ENCODE data around the gene CELSR1.

The CELSR1 gene

GRCh38 chr22:46436595-46437175 lies 100.7 kb downstream of the CELSR1 start:
- Histone ChIP-seq H3K4me2 (ENCODE audit: low read length) (no peak overlapping the region), H3K9me3 (ENCODE audit: insufficient read depth, low read depth, low read length) (no peaks in the 10 kb centered on the region), H3K4me1 (ENCODE audit: control insufficient read depth in 1 of 2, insufficient read depth in 2 of 2, low read length in 2 of 2) (no peaks in the 10 kb centered on the region), H3K79me2 (ENCODE audit: control insufficient read depth, insufficient read depth, low read length, poor library complexity) (no peaks in the 10 kb centered on the region), H4K8ac (ENCODE audit: low read depth, low read length) (no peak overlapping the region), H2BK5ac (ENCODE audit: low read depth, low read length, poor library complexity) (no peak overlapping the region), H3K9ac (ENCODE audit: low read length) (no peak overlapping the region), H4K91ac (ENCODE audit: low read depth, low read length) (no peak overlapping the region), H3K4ac (ENCODE audit: low read depth, low read length) (no peak overlapping the region), H3K79me1 (ENCODE audit: low read length) (no peaks in the 10 kb centered on the region), H3K23ac (ENCODE audit: low read length) (no peak overlapping the region), H3K4me3 (ENCODE audit: low read depth, low read length) (no peak overlapping the region), H2BK120ac (ENCODE audit: insufficient read depth, low read length, poor library complexity) (no peak overlapping the region), H3K36me3 (ENCODE audit: control insufficient read depth in 1 of 2, insufficient read depth in 2 of 2, low read length in 2 of 2) (peaks cover 5 to 6% of the 10 kb centered on the region in 2 experiments), H2AK5ac (ENCODE audit: low read length) (no peak overlapping the region), H3K18ac (ENCODE audit: low read length) (no peak overlapping the region), H4K12ac (ENCODE audit: low read depth, low read length) (no peak overlapping the region), H3K27me3 (ENCODE audit: insufficient read depth, low read length) (no peaks in the 10 kb centered on the region), H2AFZ (ENCODE audit: insufficient read depth, low read length, poor library complexity) (no peak overlapping the region), H3K14ac (ENCODE audit: low read length) (no peak overlapping the region), H2BK12ac (ENCODE audit: low read length) (no peak overlapping the region), H3K27ac (ENCODE audit: low read depth, low read length) (no peak overlapping the region)
- DNase-seq: no peak
- no CpG with 5 or more reads among the region's 8 CpGs for WGBS (ENCODE audit: extremely low coverage, insufficient coverage, insufficient read length)

- no peak overlapping the region for H3K27ac ChIP-seq (ENCODE audit: low read depth, low read length)
- no peaks in the 10 kb centered on the region for H3K27me3 ChIP-seq (ENCODE audit: insufficient read depth, low read length)
- no peak overlapping the region for H2AFZ ChIP-seq (ENCODE audit: insufficient read depth, low read length, poor library complexity)
- H2AK5ac ChIP-seq (ENCODE audit: low read length): no peak overlapping the region
- H3K4me3 ChIP-seq (ENCODE audit: low read depth, low read length): no peak overlapping the region
- H4K8ac ChIP-seq (ENCODE audit: low read depth, low read length): no peak overlapping the region
- peaks cover 2% of the 10 kb centered on the region in 2 experiments for H3K4me1 ChIP-seq (ENCODE audit: control insufficient read depth in 1 of 2, insufficient read depth in 2 of 2, low read length in 2 of 2)
- no peak overlapping the region for H3K23ac ChIP-seq (ENCODE audit: low read length)
- H3K14ac ChIP-seq (ENCODE audit: low read length): no peak overlapping the region
- no peak overlapping the region for H2BK5ac ChIP-seq (ENCODE audit: low read depth, low read length, poor library complexity)
- peaks cover 6 to 8% of the 10 kb centered on the region in 2 experiments for H3K36me3 ChIP-seq (ENCODE audit: control insufficient read depth in 1 of 2, insufficient read depth in 2 of 2, low read length in 2 of 2)
- H3K4me2 ChIP-seq (ENCODE audit: low read length): no peak overlapping the region
- no peak for DNase-seq
- H3K9me3 ChIP-seq (ENCODE audit: insufficient read depth, low read depth, low read length): peaks cover under 1% of the 10 kb centered on the region
- H3K18ac ChIP-seq (ENCODE audit: low read length): no peak overlapping the region
- H3K79me1 ChIP-seq (ENCODE audit: low read length): no peaks in the 10 kb centered on the region
- no peak overlapping the region for H4K12ac ChIP-seq (ENCODE audit: low read depth, low read length)
- no peaks in the 10 kb centered on the region for H3K79me2 ChIP-seq (ENCODE audit: control insufficient read depth, insufficient read depth, low read length, poor library complexity)
- H3K4ac ChIP-seq (ENCODE audit: low read depth, low read length): no peak overlapping the region
- no peak overlapping the region for H3K9ac ChIP-seq (ENCODE audit: low read length)
- no peak overlapping the region for H2BK120ac ChIP-seq (ENCODE audit: insufficient read depth, low read length, poor library complexity)
- no peak overlapping the region for H4K91ac ChIP-seq (ENCODE audit: low read depth, low read length)
- no peak overlapping the region for H2BK12ac ChIP-seq (ENCODE audit: low read length)
- WGBS (ENCODE audit: extremely low coverage, insufficient coverage, insufficient read length): no CpG with 5 or more reads among the region's 16 CpGs
Measured at GRCh38 chr22:46433318-46433717, 104.1 kb downstream of the CELSR1 start.

- no peak overlapping the region for H3K23ac ChIP-seq (ENCODE audit: low read length)
- H2BK5ac ChIP-seq (ENCODE audit: low read depth, low read length, poor library complexity): no peak overlapping the region
- no peak overlapping the region for H3K18ac ChIP-seq (ENCODE audit: low read length)
Measured at GRCh38 chr22:46432164-46433068, 105.0 kb downstream of the CELSR1 start.

GRCh38 chr22:46430961-46431838 lies 106.2 kb downstream of the CELSR1 start:
- peaks cover 2% of the 10 kb centered on the region for H3K9me3 ChIP-seq (ENCODE audit: insufficient read depth, low read depth, low read length)
- H4K91ac ChIP-seq (ENCODE audit: low read depth, low read length): no peak overlapping the region
- no peak overlapping the region for H3K4ac ChIP-seq (ENCODE audit: low read depth, low read length)
- no peak overlapping the region for H3K9ac ChIP-seq (ENCODE audit: low read length)
- no peak for DNase-seq
- H2AFZ ChIP-seq (ENCODE audit: insufficient read depth, low read length, poor library complexity): no peak overlapping the region
- H4K12ac ChIP-seq (ENCODE audit: low read depth, low read length): peak overlapping the region; percentile 32
- H3K27ac ChIP-seq (ENCODE audit: low read depth, low read length): no peak overlapping the region
- H3K36me3 ChIP-seq (ENCODE audit: control insufficient read depth in 1 of 2, insufficient read depth in 2 of 2, low read length in 2 of 2): peaks cover 6 to 8% of the 10 kb centered on the region in 2 experiments
- no peak overlapping the region for H2BK12ac ChIP-seq (ENCODE audit: low read length)
- H3K79me2 ChIP-seq (ENCODE audit: control insufficient read depth, insufficient read depth, low read length, poor library complexity): no peaks in the 10 kb centered on the region
- no peak overlapping the region for H3K18ac ChIP-seq (ENCODE audit: low read length)
- H3K14ac ChIP-seq (ENCODE audit: low read length): no peak overlapping the region
- H3K4me2 ChIP-seq (ENCODE audit: low read length): no peak overlapping the region
- no peak overlapping the region for H4K8ac ChIP-seq (ENCODE audit: low read depth, low read length)
- H3K4me3 ChIP-seq (ENCODE audit: low read depth, low read length): no peak overlapping the region
- H3K4me1 ChIP-seq (ENCODE audit: control insufficient read depth in 1 of 2, insufficient read depth in 2 of 2, low read length in 2 of 2): peaks cover 2% of the 10 kb centered on the region in 2 experiments
- no CpG with 5 or more reads among the region's 34 CpGs for WGBS (ENCODE audit: extremely low coverage, insufficient coverage, insufficient read length)
- no peak overlapping the region for H2AK5ac ChIP-seq (ENCODE audit: low read length)
- no peaks in the 10 kb centered on the region for H3K27me3 ChIP-seq (ENCODE audit: insufficient read depth, low read length)
- H3K23ac ChIP-seq (ENCODE audit: low read length): no peak overlapping the region
- no peak overlapping the region for H2BK5ac ChIP-seq (ENCODE audit: low read depth, low read length, poor library complexity)
- H3K79me1 ChIP-seq (ENCODE audit: low read length): no peaks in the 10 kb centered on the region
- H2BK120ac ChIP-seq (ENCODE audit: insufficient read depth, low read length, poor library complexity): no peak overlapping the region

More at GRCh38 chr22:46432164-46433068, 105.0 kb downstream of the CELSR1 start:
- Histone ChIP-seq H3K9ac (ENCODE audit: low read length) (no peak overlapping the region), H3K27me3 (ENCODE audit: insufficient read depth, low read length) (no peaks in the 10 kb centered on the region), H3K9me3 (ENCODE audit: insufficient read depth, low read depth, low read length) (peaks cover 2% of the 10 kb centered on the region), H4K8ac (ENCODE audit: low read depth, low read length) (no peak overlapping the region), H3K4ac (ENCODE audit: low read depth, low read length) (no peak overlapping the region), H3K79me1 (ENCODE audit: low read length) (no peaks in the 10 kb centered on the region), H3K4me2 (ENCODE audit: low read length) (no peak overlapping the region), H3K4me3 (ENCODE audit: low read depth, low read length) (no peak overlapping the region), H2AFZ (ENCODE audit: insufficient read depth, low read length, poor library complexity) (no peak overlapping the region), H4K91ac (ENCODE audit: low read depth, low read length) (no peak overlapping the region), H3K14ac (ENCODE audit: low read length) (no peak overlapping the region), H2AK5ac (ENCODE audit: low read length) (no peak overlapping the region), H4K12ac (ENCODE audit: low read depth, low read length) (no peak overlapping the region), H2BK12ac (ENCODE audit: low read length) (no peak overlapping the region), H3K79me2 (ENCODE audit: control insufficient read depth, insufficient read depth, low read length, poor library complexity) (no peaks in the 10 kb centered on the region), H3K36me3 (ENCODE audit: control insufficient read depth in 1 of 2, insufficient read depth in 2 of 2, low read length in 2 of 2) (peaks cover 6 to 8% of the 10 kb centered on the region in 2 experiments), H3K4me1 (ENCODE audit: control insufficient read depth in 1 of 2, insufficient read depth in 2 of 2, low read length in 2 of 2) (peaks cover 2% of the 10 kb centered on the region in 2 experiments), H2BK120ac (ENCODE audit: insufficient read depth, low read length, poor library complexity) (no peak overlapping the region), H3K27ac (ENCODE audit: low read depth, low read length) (no peak overlapping the region)
- no CpG with 5 or more reads among the region's 25 CpGs for WGBS (ENCODE audit: extremely low coverage, insufficient coverage, insufficient read length)
- DNase-seq: no peak

Measured in trophoblast cell (in vitro differentiated cells and primary cell).